Measurements from ENCODE around the gene PDIK1L. TPM values are rescaled to one million over a fixed set of nuclear protein-coding genes. Genes with fewer than 3 reads are reported as not detected.

The PDIK1L gene
- polyA plus RNA-seq, 1 donor (not counting 4 experiments of a cell fraction or from before 2014, with no cell fraction given), result 2.8 TPM

GRCh38 chr1:26155370-26156284, 44.0 kb downstream of the PDIK1L start:
- no peak overlapping the region for H3K27ac ChIP-seq (ENCODE audit: control insufficient read depth, insufficient read depth, low read length)
- no peaks in the 10 kb centered on the region for H3K36me3 ChIP-seq (ENCODE audit: control insufficient read depth in 2 of 2, extremely low read depth in 1 of 2, insufficient read depth in 2 of 2, low read length in 2 of 2)
- dilution Hi-C loops (cut with MboI; ENCODE audit: extremely low pct_ligation_motif_present, low sequenced_read_pairs), result no loop called here
- no peak overlapping the region for H2AFZ ChIP-seq (ENCODE audit: control insufficient read depth, low read length)
- H4K20me1 ChIP-seq (ENCODE audit: control insufficient read depth, extremely low read depth, insufficient read depth, low read length), result no peaks in the 10 kb centered on the region
- no peaks in the 10 kb centered on the region for H3K9me3 ChIP-seq (ENCODE audit: control insufficient read depth, low read depth, low read length)
- FAIRE-seq (no peak), DNase-seq (ENCODE audit: low read depth, low spot score) (no peak)
- TF ChIP-seq EZH2 (IDR thresholded peaks at IDR 0.05; ENCODE audit: low read length), result no peak
- TF ChIP-seq CTCF (optimal IDR thresholded peaks at IDR 0.05 in 1 of 3, IDR thresholded peaks at IDR 0.05 in 1 of 3, conservative IDR thresholded peaks at IDR 0.05 in 1 of 3; ENCODE audit: extremely low read depth in 1 of 3, insufficient read depth in 2 of 3, low read length in 3 of 3), result no peak
- no peaks in the 10 kb centered on the region for H3K9me1 ChIP-seq (ENCODE audit: control insufficient read depth, extremely low read depth, insufficient read depth, low read length)
- H3K79me2 ChIP-seq (ENCODE audit: control insufficient read depth, insufficient read depth, low read length), result no peaks in the 10 kb centered on the region
- H3K4me3 ChIP-seq (ENCODE audit: control insufficient read depth in 2 of 3, extremely low read depth in 1 of 3, insufficient read depth in 2 of 3, low read depth in 1 of 3, low read length in 3 of 3), result no peak overlapping the region
- peaks cover 13% of the 10 kb centered on the region for H3K4me1 ChIP-seq (ENCODE audit: control insufficient read depth, extremely low read depth, insufficient read depth, low read length)
- H3K27me3 ChIP-seq (ENCODE audit: control insufficient read depth, extremely low read depth, insufficient read depth, low read length), result no peaks in the 10 kb centered on the region
- H3K9ac ChIP-seq (ENCODE audit: control insufficient read depth, extremely low read depth, insufficient read depth, low read length), result no peak overlapping the region
- H3K4me2 ChIP-seq (ENCODE audit: control insufficient read depth, extremely low read depth, insufficient read depth, low read depth, low read length), result no peak overlapping the region

GRCh38 chr1:26156285-26157038, 44.8 kb downstream of the PDIK1L start:
- dilution Hi-C loops (cut with MboI; ENCODE audit: extremely low pct_ligation_motif_present, low sequenced_read_pairs), result no loop called here
- FAIRE-seq, result no peak

More at GRCh38 chr1:26156285-26157038, 44.8 kb downstream of the PDIK1L start:
- TF ChIP-seq CTCF (optimal IDR thresholded peaks at IDR 0.05 in 1 of 3, IDR thresholded peaks at IDR 0.05 in 1 of 3, conservative IDR thresholded peaks at IDR 0.05 in 1 of 3; ENCODE audit: extremely low read depth in 1 of 3, insufficient read depth in 2 of 3, low read length in 3 of 3) (no peak), EZH2 (IDR thresholded peaks at IDR 0.05; ENCODE audit: low read length) (no peak)
- Histone ChIP-seq H3K9ac (ENCODE audit: control insufficient read depth, extremely low read depth, insufficient read depth, low read length) (no peak overlapping the region), H4K20me1 (ENCODE audit: control insufficient read depth, extremely low read depth, insufficient read depth, low read length) (no peaks in the 10 kb centered on the region), H3K36me3 (ENCODE audit: control insufficient read depth in 2 of 2, extremely low read depth in 1 of 2, insufficient read depth in 2 of 2, low read length in 2 of 2) (no peaks in the 10 kb centered on the region), H3K4me2 (ENCODE audit: control insufficient read depth, extremely low read depth, insufficient read depth, low read depth, low read length) (no peak overlapping the region), H3K9me3 (ENCODE audit: control insufficient read depth, low read depth, low read length) (no peaks in the 10 kb centered on the region), H3K79me2 (ENCODE audit: control insufficient read depth, insufficient read depth, low read length) (no peaks in the 10 kb centered on the region), H3K4me3 (ENCODE audit: control insufficient read depth in 2 of 3, extremely low read depth in 1 of 3, insufficient read depth in 2 of 3, low read depth in 1 of 3, low read length in 3 of 3) (no peak overlapping the region), H2AFZ (ENCODE audit: control insufficient read depth, low read length) (no peak overlapping the region), H3K4me1 (ENCODE audit: control insufficient read depth, extremely low read depth, insufficient read depth, low read length) (peaks cover 16% of the 10 kb centered on the region), H3K27ac (ENCODE audit: control insufficient read depth, insufficient read depth, low read length) (no peak overlapping the region), H3K27me3 (ENCODE audit: control insufficient read depth, extremely low read depth, insufficient read depth, low read length) (peaks cover 5% of the 10 kb centered on the region), H3K9me1 (ENCODE audit: control insufficient read depth, extremely low read depth, insufficient read depth, low read length) (no peaks in the 10 kb centered on the region)
- DNase-seq (ENCODE audit: low read depth, low spot score), result no peak

Measured in keratinocyte (primary cell).